Heart left ventricle (tissue), 16 donors: ENCODE data around the gene CEP44. TPM values are rescaled to one million over a fixed set of nuclear protein-coding genes. Genes with fewer than 3 reads are reported as not detected.
A peak's percentile ranks its signal among the peaks of the same experiment; 100 is the strongest.

Experiments
- ATAC-seq, 4 donors: fragments of 200-7000 bp; cut with Tn5 transposase; one replicate each; pipeline ENCODE4 v1.9.1; 2020 to 2022; ENCODE audit warnings: moderate library complexity in 4 of 4, mild to moderate bottlenecking in 3 of 4, moderate number of reproducible peaks in 1 of 4
- DNase-seq, 5 donors: peaks; one replicate each; pipeline ENCODE4 v3.0.0-alpha.2; 2020
- H3K27ac ChIP-seq, 12 donors: fragments of 200-600 bp; sonication (generic) in 4 of 12; one replicate each; pipeline versions ENCODE4 v1.5.0 to v1.8.0; 2016 to 2022; ENCODE audit warnings: mild to moderate bottlenecking in 2 of 12
- H3K27me3 ChIP-seq, 9 donors: fragments of 200-600 bp; sonication (generic) in 2 of 9; one replicate each; pipeline versions ENCODE4 v1.5.1 to v1.8.0; 2016 to 2022; ENCODE audit warnings: mild to moderate bottlenecking in 3 of 9
- H3K36me3 ChIP-seq, 9 donors: fragments of 200-600 bp; sonication (generic) in 2 of 9; one replicate each; pipeline versions ENCODE4 v1.5.0 to v1.8.0; 2018 to 2022; ENCODE audit warnings: mild to moderate bottlenecking in 2 of 9
- H3K4me1 ChIP-seq, 12 donors: fragments of 200-600 bp; sonication (generic) in 4 of 12; one replicate each; pipeline versions ENCODE4 v1.5.0 to v1.8.0; 2016 to 2022; ENCODE audit warnings: mild to moderate bottlenecking in 3 of 12
- H3K4me3 ChIP-seq, 12 donors: fragments of 200-600 bp; sonication (generic) in 4 of 12; one replicate each; pipeline versions ENCODE4 v1.5.0 to v1.8.0; 2017 to 2022; ENCODE audit warnings: mild to moderate bottlenecking in 9 of 12, moderate library complexity in 4 of 12
- H3K9me3 ChIP-seq, 12 donors: fragments of 200-600 bp; sonication (generic) in 4 of 12; one replicate each; pipeline versions ENCODE4 v1.5.0 to v1.8.0; 2016 to 2022; ENCODE audit warnings: mild to moderate bottlenecking in 1 of 12
- POLR2A ChIP-seq, 2 donors: fragments of 450-650 bp; IDR thresholded peaks; one replicate each; pipeline ENCODE4 v1.6.1; 2017; ENCODE audit warnings: antibody characterized with exemption in 2 of 2, mild to moderate bottlenecking in 2 of 2, moderate library complexity in 2 of 2
- WGBS, 4 donors: extraction: QIAGEN DNeasy Blood & Tissue Kit in 2 of 4; methylation state at CpG; one replicate each; pipeline versions ENCODE4 v1.1.5 to v1.1.7; 2013 to 2018; 5-methylcytosine and 5-hydroxymethylcytosine counted together
- intact Hi-C, 10 donors: fragments of 100-400 bp; cut with DNase I; formaldehyde crosslinking; loops; one replicate each; pipeline versions ENCODE4 v1.11.1 to v1.14.2; 2022
- polyA plus RNA-seq, 2 donors: library from polyadenylated mRNA; stranded (reverse); fragments of 200-250 nt; gene quantifications; one replicate each; pipeline ENCODE4 v1.2.3, GENCODE V29; 2013
- total RNA-seq, 9 donors: library from RNA; depleted of rRNA in 2 of 9; stranded (reverse); fragments of >200 nt in 2 of 9; fragmentation: NEBNext Ultra II Directional in 3 of 9; extraction: Animal tissue kit (Norgen Biotek cat#: 25700) in 3 of 9; gene quantifications; one replicate each; pipeline versions ENCODE4 v1.1.0 to v1.2.4, GENCODE V29; 2016 to 2023
- TF ChIP-seq, protein P1 (sequence below), 12 donors: fragments of 200-600 bp; sonication (generic) in 4 of 12; IDR thresholded peaks; one replicate each; pipeline versions ENCODE4 v1.5.0 to v1.8.0; 2018 to 2022; ENCODE audit warnings: antibody characterized with exemption in 12 of 12, mild to moderate bottlenecking in 5 of 12
- donor health status: ischemic (EF 13 %, LVEDD 7.1; RV severe dilation, severe dysfunction).
- donor health status: healthy with polysubstance abuse.
- donor health status: DM: no; HTN: yes; CAD: no.
- donor health status: DM: no; HTN: no; CAD: no.
- donor health status: ischemic (EF 25% LVEDD 6.9; RV normal size, moderate dysfunction).
- donor health status: ischemic (EF 25% LVEDD 5.7; RV mildly dilated, moderate dysfunction).
- donor health status: healthy.
- donor health status: DM: yes; HTN: yes; CAD: no.
- donor health status: ischemic (EF 35%, LVEDD 5.7; RV mildly dilated, moderate dysfunction).
- donor health status: nonischemic (EF 11% LVEDD 7.7; RV severe dilation, severe dysfunction).
- donor health status: DM: yes; HTN: yes; CAD: no.
- donor health status: PGD.
- donor health status: ischemic (EF 29% LVEDD 5.4; RV normal size, mild dysfunction).
- donor health status: nonischemic (EF 23%, LVEDD 6.1; RV moderate dilation, normal function).

CEP44 gene
- total and polyA plus RNA-seq, 11 donors, result 5.2 to 17.6 (median 9.6) TPM

- TF ChIP-seq POLR2A (IDR thresholded peaks at IDR 0.05), result no peak
- TF ChIP-seq, protein P1, sequence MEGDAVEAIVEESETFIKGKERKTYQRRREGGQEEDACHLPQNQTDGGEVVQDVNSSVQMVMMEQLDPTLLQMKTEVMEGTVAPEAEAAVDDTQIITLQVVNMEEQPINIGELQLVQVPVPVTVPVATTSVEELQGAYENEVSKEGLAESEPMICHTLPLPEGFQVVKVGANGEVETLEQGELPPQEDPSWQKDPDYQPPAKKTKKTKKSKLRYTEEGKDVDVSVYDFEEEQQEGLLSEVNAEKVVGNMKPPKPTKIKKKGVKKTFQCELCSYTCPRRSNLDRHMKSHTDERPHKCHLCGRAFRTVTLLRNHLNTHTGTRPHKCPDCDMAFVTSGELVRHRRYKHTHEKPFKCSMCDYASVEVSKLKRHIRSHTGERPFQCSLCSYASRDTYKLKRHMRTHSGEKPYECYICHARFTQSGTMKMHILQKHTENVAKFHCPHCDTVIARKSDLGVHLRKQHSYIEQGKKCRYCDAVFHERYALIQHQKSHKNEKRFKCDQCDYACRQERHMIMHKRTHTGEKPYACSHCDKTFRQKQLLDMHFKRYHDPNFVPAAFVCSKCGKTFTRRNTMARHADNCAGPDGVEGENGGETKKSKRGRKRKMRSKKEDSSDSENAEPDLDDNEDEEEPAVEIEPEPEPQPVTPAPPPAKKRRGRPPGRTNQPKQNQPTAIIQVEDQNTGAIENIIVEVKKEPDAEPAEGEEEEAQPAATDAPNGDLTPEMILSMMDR (IDR thresholded peaks at IDR 0.05), result peak; percentile 30 to 67 (median 48)
- ATAC-seq, result no peak
- intact Hi-C loops, result loop anchor here (2.0 to 10.0 kb wide), 7 partner anchors 58 to 1170 kb away; no protein-coding TSS in a partner anchor
- no peak overlapping the region for H3K4me3 ChIP-seq
- no peaks in the 10 kb centered on the region for H3K4me1 ChIP-seq
- no peak overlapping the region for H3K27ac ChIP-seq
- no peak for DNase-seq
- H3K9me3 ChIP-seq, result peaks cover 0 to 4% (median 0%) of the 10 kb centered on the region in 12 donors
- 14 to 31% (median 16%) methylated on average over 2 of the region's 2 CpGs for WGBS, 4 donors
- peaks cover 0 to under 1% (median 0%) of the 10 kb centered on the region in 9 donors for H3K27me3 ChIP-seq
- H3K36me3 ChIP-seq, result no peaks in the 10 kb centered on the region
Measured at GRCh38 chr4:174365018-174365587, 81.4 kb downstream of the CEP44 start.

DNA sequence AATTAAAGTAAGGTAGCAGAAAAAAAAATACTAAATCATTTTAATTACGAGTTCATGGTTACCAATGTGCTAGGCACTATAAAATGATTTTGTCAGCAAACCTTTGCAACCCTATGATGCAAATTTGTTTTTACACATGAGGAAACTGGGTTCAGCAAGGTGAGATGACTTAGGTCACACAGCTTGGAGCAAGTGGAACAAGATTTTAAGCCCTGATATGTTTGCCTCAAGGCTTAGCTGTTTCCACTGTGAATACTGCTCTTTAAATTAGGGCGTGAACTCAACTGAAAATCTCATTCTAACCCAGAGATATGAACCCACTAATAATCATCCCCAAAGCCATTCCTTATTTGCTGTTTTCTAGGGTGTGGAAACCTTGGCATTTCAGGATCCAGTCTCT is 86.3 kb downstream of the CEP44 start:
- H3K9me3 ChIP-seq, result peaks cover 0 to 4% (median 0%) of the 10 kb centered on the region in 12 donors
- DNase-seq (no peak), ATAC-seq (no peak)
- H3K4me1 ChIP-seq, result no peaks in the 10 kb centered on the region
- H3K27me3 ChIP-seq, result no peaks in the 10 kb centered on the region
- no peaks in the 10 kb centered on the region for H3K36me3 ChIP-seq
- no peak for TF ChIP-seq POLR2A (IDR thresholded peaks at IDR 0.05)
- TF ChIP-seq, protein P1 (IDR thresholded peaks at IDR 0.05), result no peak
- H3K27ac ChIP-seq, result no peak overlapping the region
- WGBS, 4 donors, result 66 to 92% (median 84%) methylated on average over 2 of the region's 2 CpGs
- no peak overlapping the region for H3K4me3 ChIP-seq
- intact Hi-C loops, result loop anchor here in 9 of 10 donors (5.0 to 10.0 kb wide), 4 partner anchors 262 to 1165 kb away; no protein-coding TSS in a partner anchor

GRCh38 chr4:174373821-174374220 is 90.1 kb downstream of the CEP44 start:
- H3K9me3 ChIP-seq, result no peaks in the 10 kb centered on the region
- H3K36me3 ChIP-seq, result no peaks in the 10 kb centered on the region
- TF ChIP-seq, protein P1 (IDR thresholded peaks at IDR 0.05), result no peak
- TF ChIP-seq POLR2A (IDR thresholded peaks at IDR 0.05), result no peak
- 61 to 70% (median 66%) methylated on average over 1 of the region's 1 CpG for WGBS, 4 donors
- intact Hi-C loops, result no loop called here
- H3K27me3 ChIP-seq, result no peaks in the 10 kb centered on the region
- no peaks in the 10 kb centered on the region for H3K4me1 ChIP-seq
- no peak overlapping the region for H3K27ac ChIP-seq
- no peak overlapping the region for H3K4me3 ChIP-seq
- no peak for DNase-seq
- ATAC-seq, result no peak

DNA sequence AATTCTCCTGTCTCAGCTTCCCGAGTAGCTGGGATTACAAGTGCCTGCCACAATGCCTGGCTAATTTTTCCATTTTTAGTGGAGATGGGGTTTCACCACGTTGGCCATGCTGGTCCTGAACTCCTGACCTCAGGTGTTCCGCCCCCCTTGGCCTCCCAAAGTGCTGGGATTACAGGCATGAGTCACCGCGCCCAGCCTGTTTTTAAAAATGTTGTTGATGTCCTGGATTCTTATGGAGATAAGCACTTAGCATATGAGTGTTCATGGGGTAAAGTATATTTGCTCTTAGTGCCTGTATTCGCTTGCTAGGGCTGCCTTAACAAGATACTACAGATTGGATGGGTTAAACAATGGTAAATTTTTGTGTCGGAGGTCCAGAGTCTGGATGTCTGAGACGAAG is 91.7 kb downstream of the CEP44 start:
- no peaks in the 10 kb centered on the region for H3K27me3 ChIP-seq
- TF ChIP-seq, protein P1 (IDR thresholded peaks at IDR 0.05), result no peak
- TF ChIP-seq POLR2A (IDR thresholded peaks at IDR 0.05), result no peak
- H3K36me3 ChIP-seq, result no peaks in the 10 kb centered on the region
- no peaks in the 10 kb centered on the region for H3K4me1 ChIP-seq
- no peak overlapping the region for H3K4me3 ChIP-seq
- no peak for ATAC-seq
- 73 to 85% (median 81%) methylated on average over 8 of the region's 8 CpGs for WGBS, 4 donors
- intact Hi-C loops, result no loop called here
- H3K9me3 ChIP-seq, result no peaks in the 10 kb centered on the region
- DNase-seq, result no peak
- no peak overlapping the region for H3K27ac ChIP-seq
